HG02759 (cell line): ENCODE data around the gene CEBPA.
A peak's percentile ranks its signal among the peaks of the same experiment; 100 is the strongest.

ENCODE experiments used
- ATAC-seq: cut with Tn5 transposase; IDR thresholded peaks from one replicate; pipeline ENCODE4 v1.9.1; 2021; ENCODE audit warnings: mild to moderate bottlenecking, moderate library complexity; ENCODE audit not compliant: unreplicated experiment

The CEBPA gene

GRCh38 chr19:33302175-33302973 lies at the start of gene CEBPA:
CEBPA (minus strand) TSS chr19:33302534; CDS start chr19:33302414, 120 bp downstream.
- ATAC-seq: peak; percentile 95

GRCh38 chr19:33350538-33351309 lies 48.4 kb upstream of the CEBPA start:
- ATAC-seq: no peak

DNA sequence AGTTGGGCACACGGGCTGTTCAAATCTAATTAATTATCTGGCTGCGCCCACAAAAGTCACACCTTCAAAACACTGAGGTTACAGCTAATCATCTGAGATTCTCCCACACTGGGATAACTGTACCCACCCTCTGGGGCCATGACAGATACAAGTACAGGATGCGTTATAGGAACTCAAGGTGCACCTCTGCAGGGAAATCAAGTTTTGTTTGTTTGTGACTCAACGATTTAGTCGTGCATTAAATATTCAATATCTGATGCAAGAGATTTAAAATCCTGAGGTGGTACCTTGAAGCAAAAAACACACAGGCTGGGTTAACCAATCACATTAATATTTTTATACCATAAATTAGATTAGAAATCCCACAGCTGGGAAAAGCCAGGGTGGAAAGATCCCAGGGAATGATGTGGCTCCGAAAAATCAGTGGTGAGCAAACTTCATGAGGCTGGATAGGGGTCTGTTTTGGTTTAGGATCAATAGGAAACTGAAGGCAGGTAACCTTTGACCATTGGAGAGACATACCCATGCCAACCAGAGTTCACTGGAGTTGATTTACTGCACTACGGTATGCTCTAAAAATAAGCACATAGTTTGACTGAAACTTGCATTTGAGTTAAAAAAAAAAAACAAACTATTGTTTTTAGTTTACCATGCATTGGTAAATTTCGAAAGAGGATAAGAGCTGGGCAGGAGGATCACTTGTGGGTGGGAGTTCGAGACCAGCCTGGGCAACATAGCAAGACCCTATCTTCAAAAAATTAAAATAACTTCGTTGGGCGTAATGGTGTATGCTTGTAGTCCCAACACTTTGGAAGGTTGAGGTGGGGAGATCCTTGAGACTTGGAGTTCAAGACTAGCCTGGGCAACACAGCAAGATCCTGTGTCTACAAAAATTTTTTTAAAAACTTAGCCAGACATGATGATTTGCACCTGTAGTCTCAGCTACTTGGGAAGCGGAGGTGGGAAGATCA lies 47.3 kb upstream of the CEBPA start:
- ATAC-seq: no peak

GRCh38 chr19:33348301-33349010 lies 46.1 kb upstream of the CEBPA start:
- no peak for ATAC-seq

GRCh38 chr19:33347300-33347699 lies 45.0 kb upstream of the CEBPA start:
- ATAC-seq: no peak

DNA sequence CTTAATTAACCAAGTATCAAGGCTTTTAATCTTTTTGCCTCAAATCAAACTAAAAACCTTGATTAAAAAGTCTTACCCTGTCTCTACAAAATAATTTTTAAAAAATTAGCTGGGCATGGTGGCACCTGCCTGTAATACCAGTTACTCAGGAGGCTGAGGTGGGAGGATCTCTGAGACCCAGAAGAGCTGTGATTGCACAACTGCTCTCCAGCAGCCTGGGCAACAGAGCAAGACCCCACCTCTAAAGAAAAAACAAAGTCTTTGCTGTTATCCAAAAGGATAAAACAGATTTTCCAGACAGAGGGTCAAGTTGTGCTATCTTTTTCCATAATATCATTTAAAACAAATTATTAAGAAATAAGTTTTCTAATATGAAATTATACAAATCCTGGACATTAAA lies 44.3 kb upstream of the CEBPA start:
- no peak for ATAC-seq

DNA sequence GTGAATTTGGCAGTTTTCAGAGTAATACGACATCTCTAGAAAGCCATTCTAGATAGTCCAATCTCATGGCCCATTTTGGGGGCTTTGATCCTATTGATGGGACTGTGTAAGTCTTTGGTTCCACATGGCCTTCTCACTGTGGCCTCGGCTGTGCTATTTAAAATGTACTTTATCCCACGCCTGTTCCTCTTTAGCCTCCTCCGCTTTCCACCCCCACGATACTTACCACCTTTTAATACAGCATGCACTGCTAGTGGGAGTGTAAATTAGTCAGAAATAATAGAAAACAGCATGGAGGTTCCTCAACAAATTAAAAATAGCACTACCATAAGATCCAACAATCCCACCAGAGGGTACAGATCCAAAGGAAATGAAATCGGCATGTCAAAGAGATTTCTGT lies 42.8 kb upstream of the CEBPA start:
- ATAC-seq: no peak

DNA sequence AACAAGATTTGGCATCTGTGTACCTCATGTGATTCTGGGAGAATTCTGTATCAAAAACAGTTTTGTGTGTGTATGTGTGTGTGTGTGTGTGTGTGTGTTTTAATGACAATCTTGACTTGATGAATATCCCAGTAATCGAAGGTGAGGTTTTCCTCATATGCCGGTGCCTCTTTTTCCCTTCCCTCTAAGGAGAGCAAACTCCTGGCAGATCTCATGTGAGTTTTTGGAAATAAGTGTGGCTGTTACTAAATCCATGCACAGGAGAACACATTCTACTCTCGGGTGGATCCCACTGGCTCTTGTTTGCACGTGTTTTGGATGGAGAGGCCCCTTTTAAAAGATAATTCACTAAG lies 42.2 kb upstream of the CEBPA start:
- no peak for ATAC-seq

DNA sequence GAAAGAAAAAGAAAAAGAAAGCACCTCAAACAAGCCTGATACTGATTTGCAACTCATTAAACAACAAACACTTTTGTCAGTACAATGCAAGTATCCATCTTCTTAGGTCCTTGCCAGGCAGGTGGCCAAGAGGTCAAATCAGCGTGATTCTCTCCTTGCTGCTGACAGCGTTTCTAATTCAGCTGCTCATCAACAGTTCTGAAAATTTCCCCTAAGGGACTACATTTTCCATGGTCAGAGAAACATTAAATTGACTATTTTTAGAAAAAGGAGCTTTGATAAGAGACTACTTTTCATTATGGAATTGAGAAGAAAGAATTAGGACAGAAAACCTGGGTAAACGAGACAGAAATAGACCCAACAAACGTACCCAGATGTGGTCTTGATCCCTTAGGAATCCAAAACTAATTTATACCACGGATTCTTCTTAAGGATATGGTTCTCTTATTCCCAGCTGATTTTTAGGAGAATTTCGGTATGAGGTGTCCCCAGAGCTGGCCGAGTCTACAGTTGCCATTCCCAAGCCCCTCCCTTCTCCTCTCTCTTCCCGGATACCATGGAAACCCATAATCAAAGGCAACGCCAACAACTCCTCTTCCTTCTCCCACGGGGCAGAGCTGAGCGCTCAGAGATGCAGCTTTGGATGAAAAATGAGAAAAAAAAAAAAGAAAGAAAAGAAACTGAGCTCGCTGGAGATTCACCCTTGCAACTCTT lies 41.7 kb upstream of the CEBPA start:
- no peak for ATAC-seq

DNA sequence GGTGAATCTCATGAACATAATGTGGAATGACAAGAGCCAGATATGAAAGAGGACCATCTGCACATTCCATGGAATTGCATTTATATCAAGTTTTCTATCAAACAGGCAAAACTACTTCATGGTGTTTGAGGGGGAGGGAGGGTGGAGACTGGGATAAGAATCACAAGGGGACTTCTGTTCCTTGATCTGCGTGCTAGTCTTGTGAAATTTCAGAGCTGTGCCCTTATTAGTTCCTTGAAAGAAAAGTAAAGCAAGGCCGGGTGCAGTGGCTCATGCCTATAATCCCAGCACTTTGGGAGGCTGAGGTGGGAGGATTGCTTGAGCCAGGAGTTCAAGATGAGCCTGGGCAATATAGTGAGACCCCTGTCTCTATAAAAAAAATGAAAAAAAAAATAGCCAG lies 41.0 kb upstream of the CEBPA start:
- ATAC-seq: no peak

- ATAC-seq: no peak
Measured at GRCh38 chr19:33340991-33341390, 38.7 kb upstream of the CEBPA start.

GRCh38 chr19:33339016-33339984 lies 37.0 kb upstream of the CEBPA start:
- no peak for ATAC-seq

DNA sequence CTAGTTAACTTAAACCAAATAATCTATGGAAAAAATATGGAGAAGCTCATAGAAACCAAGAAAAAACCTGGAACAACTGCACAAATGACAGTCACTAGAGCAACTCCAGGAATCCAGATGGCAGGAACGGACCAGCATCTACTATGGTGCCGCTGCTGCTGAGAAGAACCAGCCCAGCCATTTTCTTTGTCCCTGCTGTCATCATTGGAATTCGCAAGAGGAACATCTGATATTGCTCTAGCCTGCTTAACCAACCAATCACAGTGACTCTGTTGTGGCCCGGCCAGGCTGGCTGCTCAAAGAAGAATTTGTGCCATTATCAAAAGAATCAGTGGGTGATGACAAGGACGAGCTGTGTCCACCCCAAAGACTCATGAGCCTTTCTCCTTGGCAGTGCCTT lies 33.1 kb upstream of the CEBPA start:
- no peak for ATAC-seq

DNA sequence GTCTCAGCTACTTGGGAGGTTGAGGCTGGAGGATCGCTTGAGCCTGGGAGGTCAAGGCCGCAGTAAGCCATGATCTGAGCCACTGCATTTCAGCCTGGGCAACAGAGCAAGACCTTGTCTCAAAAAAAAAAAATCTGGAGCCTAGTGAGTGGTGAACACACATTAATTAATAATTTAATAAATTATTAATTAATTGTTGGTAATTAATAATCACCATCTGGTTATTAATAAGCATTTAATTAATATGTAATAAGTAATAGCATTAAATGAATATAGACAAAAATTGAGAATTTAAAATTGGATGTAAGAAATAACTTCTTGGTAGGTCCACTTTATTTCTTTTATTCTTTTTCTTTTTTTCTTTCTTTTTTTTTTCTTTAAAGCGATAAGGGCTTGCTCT lies 31.9 kb upstream of the CEBPA start:
- no peak for ATAC-seq

DNA sequence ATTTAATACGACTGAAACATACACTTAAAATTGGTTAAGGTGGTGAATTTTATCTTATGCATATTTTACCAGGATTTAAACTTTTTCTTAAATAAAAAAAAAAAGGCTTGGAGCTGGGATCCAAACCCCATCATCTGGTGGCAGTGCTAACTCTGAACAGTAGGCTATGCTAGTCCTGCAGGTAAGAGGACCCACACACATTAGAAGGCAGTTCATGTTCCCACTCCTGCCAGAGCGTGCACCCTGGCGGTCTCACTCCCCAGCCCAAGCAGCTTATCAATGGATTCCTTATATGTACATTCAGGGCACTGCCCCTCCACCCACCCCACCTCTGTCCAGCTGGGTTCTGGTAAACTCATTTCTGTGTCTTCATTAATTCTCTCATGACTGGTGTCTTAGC lies 31.3 kb upstream of the CEBPA start:
- no peak for ATAC-seq

GRCh38 chr19:33333151-33333550 lies 30.8 kb upstream of the CEBPA start:
- no peak for ATAC-seq

GRCh38 chr19:33332248-33332647 lies 29.9 kb upstream of the CEBPA start:
- ATAC-seq: no peak

GRCh38 chr19:33329736-33330135 lies 27.4 kb upstream of the CEBPA start:
- ATAC-seq: no peak

DNA sequence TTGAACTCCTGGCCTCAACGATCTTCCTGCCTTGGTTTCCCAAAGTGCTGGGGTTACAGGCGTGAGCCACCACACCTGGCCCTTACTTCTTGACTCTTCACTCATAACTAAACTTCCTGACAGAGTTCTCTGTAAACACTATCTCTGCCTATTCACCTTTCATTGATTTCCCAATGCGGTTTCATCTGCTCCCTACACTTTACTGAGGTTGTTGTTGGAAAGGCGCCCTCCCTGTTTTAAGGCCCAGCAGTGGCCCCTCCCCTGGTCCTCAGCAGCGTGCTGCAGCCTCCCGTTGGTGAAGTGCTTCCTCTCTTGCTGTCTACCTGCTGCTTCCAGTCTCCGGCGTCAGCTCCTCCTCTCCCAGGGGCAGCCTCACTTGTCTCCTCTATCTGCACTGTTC lies 26.7 kb upstream of the CEBPA start:
- ATAC-seq: no peak
